ENCODE results near the gene TSPAN9.

TSPAN9 gene

GRCh38 chr12:3217683-3218079, 140.5 kb downstream of the TSPAN9 start:
- peaks cover 21% of the 10 kb centered on the region for H3K4me1 ChIP-seq (ENCODE audit: control insufficient read depth, low read length)
- no peaks in the 10 kb centered on the region for H3K9me2 ChIP-seq (replicated peaks; ENCODE audit: control insufficient read depth, low read length)
- no peak overlapping the region for H3K4me2 ChIP-seq (ENCODE audit: low read length)
- TF ChIP-seq, protein P1, sequence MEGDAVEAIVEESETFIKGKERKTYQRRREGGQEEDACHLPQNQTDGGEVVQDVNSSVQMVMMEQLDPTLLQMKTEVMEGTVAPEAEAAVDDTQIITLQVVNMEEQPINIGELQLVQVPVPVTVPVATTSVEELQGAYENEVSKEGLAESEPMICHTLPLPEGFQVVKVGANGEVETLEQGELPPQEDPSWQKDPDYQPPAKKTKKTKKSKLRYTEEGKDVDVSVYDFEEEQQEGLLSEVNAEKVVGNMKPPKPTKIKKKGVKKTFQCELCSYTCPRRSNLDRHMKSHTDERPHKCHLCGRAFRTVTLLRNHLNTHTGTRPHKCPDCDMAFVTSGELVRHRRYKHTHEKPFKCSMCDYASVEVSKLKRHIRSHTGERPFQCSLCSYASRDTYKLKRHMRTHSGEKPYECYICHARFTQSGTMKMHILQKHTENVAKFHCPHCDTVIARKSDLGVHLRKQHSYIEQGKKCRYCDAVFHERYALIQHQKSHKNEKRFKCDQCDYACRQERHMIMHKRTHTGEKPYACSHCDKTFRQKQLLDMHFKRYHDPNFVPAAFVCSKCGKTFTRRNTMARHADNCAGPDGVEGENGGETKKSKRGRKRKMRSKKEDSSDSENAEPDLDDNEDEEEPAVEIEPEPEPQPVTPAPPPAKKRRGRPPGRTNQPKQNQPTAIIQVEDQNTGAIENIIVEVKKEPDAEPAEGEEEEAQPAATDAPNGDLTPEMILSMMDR (IDR thresholded peaks at IDR 0.05; ENCODE audit: low read depth, low read length, poor library complexity, severe bottlenecking), result no peak
- TF ChIP-seq EZH2phosphoT487 (IDR thresholded peaks at IDR 0.05; ENCODE audit: borderline replicate concordance, low read length), result no peak
- no peaks in the 10 kb centered on the region for H3K79me2 ChIP-seq (ENCODE audit: control insufficient read depth, low read length)
- H3F3A ChIP-seq (ENCODE audit: control insufficient read depth, insufficient read depth), result no peaks in the 10 kb centered on the region
- H3K36me3 ChIP-seq (ENCODE audit: control insufficient read depth, low read length), result no peaks in the 10 kb centered on the region
- no peaks in the 10 kb centered on the region for H3K27me3 ChIP-seq (ENCODE audit: control insufficient read depth, low read length)
- H3K4me3 ChIP-seq (ENCODE audit: low read length), result no peak overlapping the region
- no peak overlapping the region for H3K27ac ChIP-seq (ENCODE audit: low read depth, low read length)
- H4K20me1 ChIP-seq (ENCODE audit: control insufficient read depth, insufficient read depth, low read depth, low read length), result no peaks in the 10 kb centered on the region
- no peaks in the 10 kb centered on the region for H3K9me3 ChIP-seq (ENCODE audit: control insufficient read depth, insufficient read depth, low read length)

DNA sequence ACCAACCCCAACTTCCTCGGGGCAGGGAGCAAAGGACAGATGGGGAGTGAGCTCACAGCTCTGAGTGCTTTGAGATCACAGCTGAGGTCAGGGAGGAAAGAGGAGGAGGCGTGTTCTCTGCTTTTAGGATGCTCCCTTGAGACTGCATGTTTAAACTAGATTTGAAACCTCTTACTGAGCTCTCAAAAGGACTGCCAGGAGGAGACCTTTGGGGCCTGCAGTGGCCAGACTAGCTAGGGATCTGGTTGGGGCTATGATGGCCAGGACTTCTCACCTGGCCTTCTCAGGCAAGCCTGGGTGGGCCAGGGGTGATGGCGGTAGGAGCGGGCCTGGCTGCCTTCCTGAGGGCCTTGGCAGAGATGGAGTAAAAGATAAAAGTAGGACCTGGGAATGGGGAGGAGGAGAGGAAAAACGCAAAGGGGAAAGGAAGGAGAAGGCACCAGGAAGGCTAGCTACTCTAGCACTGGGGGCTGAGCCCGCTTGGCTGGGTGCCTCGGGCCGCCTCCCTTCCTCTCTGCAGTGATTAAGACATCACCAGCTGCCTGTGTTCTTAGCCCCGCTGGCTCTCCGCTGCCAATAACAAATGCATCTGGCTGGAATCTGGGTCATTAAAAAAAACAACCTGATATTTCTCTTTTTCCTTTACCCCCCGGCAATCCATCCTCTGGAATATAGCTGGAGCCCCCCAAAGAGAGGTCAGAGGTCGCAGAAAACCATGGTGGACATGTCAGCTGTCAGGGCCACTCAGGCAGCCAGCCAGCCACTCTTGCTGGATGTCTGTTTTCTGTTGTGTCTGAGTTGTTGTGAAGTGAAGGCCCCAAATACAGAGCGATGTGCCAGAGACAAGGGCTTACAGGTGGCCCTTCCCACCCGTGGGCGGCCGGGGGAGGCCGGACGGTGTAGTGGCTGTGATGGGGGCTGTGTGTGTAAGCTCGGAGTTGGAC, 141.3 kb downstream of the TSPAN9 start:
- no peak overlapping the region for H3K4me3 ChIP-seq (ENCODE audit: low read length)
- H3K4me2 ChIP-seq (ENCODE audit: low read length), result no peak overlapping the region
- H3K4me1 ChIP-seq (ENCODE audit: control insufficient read depth, low read length), result peaks cover 21% of the 10 kb centered on the region

DNA sequence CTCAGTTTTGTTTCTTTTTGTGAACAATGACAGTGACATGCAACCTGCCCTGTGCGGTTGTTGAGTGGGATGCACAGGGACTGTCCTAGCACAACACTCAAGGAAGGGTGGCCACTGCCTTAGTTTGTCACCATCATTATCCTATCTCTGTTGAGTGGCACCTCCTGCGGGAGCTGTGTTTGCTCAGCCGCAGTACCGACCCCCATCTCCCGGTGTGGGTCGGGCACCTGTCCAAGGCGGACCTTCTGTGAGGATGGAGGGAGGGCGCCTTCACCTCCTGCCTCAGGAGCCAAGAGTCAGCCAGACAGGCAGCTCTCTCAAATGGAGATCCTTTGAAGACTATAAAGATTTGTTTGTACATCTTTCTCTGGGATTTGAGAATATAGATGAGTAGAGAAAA, 142.1 kb downstream of the TSPAN9 start:
- Histone ChIP-seq H3K4me1 (ENCODE audit: control insufficient read depth, low read length) (peaks cover 21% of the 10 kb centered on the region), H3K36me3 (ENCODE audit: control insufficient read depth, low read length) (no peaks in the 10 kb centered on the region), H3K9me3 (ENCODE audit: control insufficient read depth, insufficient read depth, low read length) (no peaks in the 10 kb centered on the region), H3F3A (ENCODE audit: control insufficient read depth, insufficient read depth) (no peaks in the 10 kb centered on the region), H3K79me2 (ENCODE audit: control insufficient read depth, low read length) (no peaks in the 10 kb centered on the region), H3K4me2 (ENCODE audit: low read length) (no peak overlapping the region), H3K27ac (ENCODE audit: low read depth, low read length) (no peak overlapping the region), H3K4me3 (ENCODE audit: low read length) (no peak overlapping the region), H3K9me2 (replicated peaks; ENCODE audit: control insufficient read depth, low read length) (no peaks in the 10 kb centered on the region), H3K27me3 (ENCODE audit: control insufficient read depth, low read length) (no peaks in the 10 kb centered on the region), H4K20me1 (ENCODE audit: control insufficient read depth, insufficient read depth, low read depth, low read length) (no peaks in the 10 kb centered on the region)
- TF ChIP-seq EZH2phosphoT487 (IDR thresholded peaks at IDR 0.05; ENCODE audit: borderline replicate concordance, low read length), result no peak
- TF ChIP-seq, protein P1 (IDR thresholded peaks at IDR 0.05; ENCODE audit: low read depth, low read length, poor library complexity, severe bottlenecking), result no peak

More for the DNA sequence above, 141.3 kb downstream of the TSPAN9 start:
- Histone ChIP-seq H3F3A (ENCODE audit: control insufficient read depth, insufficient read depth) (no peaks in the 10 kb centered on the region), H3K27me3 (ENCODE audit: control insufficient read depth, low read length) (no peaks in the 10 kb centered on the region), H3K79me2 (ENCODE audit: control insufficient read depth, low read length) (no peaks in the 10 kb centered on the region), H4K20me1 (ENCODE audit: control insufficient read depth, insufficient read depth, low read depth, low read length) (no peaks in the 10 kb centered on the region), H3K9me3 (ENCODE audit: control insufficient read depth, insufficient read depth, low read length) (no peaks in the 10 kb centered on the region), H3K27ac (ENCODE audit: low read depth, low read length) (no peak overlapping the region), H3K36me3 (ENCODE audit: control insufficient read depth, low read length) (no peaks in the 10 kb centered on the region), H3K9me2 (replicated peaks; ENCODE audit: control insufficient read depth, low read length) (no peaks in the 10 kb centered on the region)
- TF ChIP-seq, protein P1 (IDR thresholded peaks at IDR 0.05; ENCODE audit: low read depth, low read length, poor library complexity, severe bottlenecking), result no peak
- no peak for TF ChIP-seq EZH2phosphoT487 (IDR thresholded peaks at IDR 0.05; ENCODE audit: borderline replicate concordance, low read length)

Measured in DOHH2 (cell line).